Activated naive CD4-positive, alpha-beta T cell treated with anti-CD3 and anti-CD28 coated beads, Interleukin-2, amount 50 U/mL, for 16 hours (primary cell): Measurements from ENCODE around the gene IRF7.
A peak's percentile ranks its signal among the peaks of the same experiment; 100 is the strongest.

ENCODE experiments used
- DNase-seq: peaks from one replicate; pipeline ENCODE4 v3.0.0-alpha.2; 2020

Gene IRF7

DNA sequence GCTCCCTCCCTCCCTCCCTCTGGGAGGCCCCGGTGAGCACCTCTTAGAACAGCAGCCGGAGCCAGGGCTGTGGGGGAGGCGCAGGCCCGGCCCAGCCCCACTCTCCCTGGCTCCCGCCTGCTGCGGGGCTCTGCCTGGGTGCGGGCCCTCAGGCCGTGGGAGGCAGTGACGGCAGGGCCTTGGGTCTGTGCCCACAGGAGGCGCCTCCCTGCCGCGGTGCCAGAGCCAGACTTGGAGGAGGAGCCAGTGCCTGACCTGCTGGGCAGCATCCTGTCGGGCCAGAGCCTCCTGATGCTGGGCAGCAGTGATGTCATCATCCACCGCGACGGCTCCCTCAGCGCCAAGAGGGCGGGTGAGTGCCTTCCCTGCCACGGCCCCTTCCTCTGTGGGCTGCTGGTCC, 9.5 kb downstream of the IRF7 start:
- no peak for DNase-seq

GRCh38 chr11:605286-606129, 10.2 kb downstream of the IRF7 start:
- DNase-seq = no peak

DNA sequence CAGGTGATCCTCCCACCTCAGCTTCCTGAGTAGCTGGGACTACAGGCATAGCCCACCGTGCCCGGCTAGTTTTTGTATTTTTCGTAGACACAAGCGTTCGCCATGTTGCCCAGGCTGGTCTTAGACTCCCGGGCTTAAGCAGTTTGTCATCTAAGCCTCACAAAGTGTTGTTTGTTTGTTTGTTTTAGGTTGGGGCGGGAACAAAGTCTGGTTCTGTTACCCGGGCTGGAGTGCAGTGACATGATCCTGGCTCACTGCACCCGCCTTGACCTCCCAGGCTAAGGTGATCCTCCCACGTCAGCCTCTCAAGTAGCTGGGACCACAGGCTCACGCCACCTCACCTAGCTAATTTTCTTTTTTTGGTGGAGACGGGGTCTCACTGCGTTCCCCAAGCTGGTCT, 12.6 kb downstream of the IRF7 start:
- DNase-seq = no peak

DNA sequence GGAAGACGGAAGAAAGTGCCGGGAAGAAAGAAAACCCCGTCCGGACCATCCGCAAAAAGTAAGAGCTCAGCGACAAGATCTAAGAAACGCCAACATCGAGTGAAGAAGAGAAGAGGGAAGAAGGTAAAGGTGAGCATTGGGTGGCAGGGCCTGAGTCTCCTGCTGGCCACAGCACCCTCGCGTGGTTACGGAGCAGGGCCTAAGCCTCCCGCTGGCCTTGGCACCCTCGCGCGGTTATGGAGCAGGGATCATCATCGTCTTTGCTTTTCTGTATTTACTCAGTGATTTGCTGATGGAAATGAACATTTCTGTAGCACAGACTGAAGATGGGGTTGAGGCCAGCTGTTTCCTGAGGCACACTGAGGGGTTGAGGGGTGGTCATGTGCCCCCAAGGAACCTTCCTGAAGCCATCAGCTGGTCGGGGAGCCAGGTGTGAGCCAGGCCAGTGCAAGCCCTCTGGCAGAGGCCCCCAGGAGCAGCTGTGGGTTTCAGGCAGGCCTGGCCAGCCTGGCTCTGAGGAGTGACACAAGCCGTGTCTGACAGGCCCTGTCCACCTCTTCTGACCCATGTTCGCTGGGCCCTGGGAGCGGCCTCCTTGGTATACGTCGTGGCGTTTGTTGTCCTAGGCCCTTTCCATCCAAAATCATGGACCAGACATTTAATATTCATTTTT, 14.0 kb downstream of the IRF7 start:
- DNase-seq = no peak

DNA sequence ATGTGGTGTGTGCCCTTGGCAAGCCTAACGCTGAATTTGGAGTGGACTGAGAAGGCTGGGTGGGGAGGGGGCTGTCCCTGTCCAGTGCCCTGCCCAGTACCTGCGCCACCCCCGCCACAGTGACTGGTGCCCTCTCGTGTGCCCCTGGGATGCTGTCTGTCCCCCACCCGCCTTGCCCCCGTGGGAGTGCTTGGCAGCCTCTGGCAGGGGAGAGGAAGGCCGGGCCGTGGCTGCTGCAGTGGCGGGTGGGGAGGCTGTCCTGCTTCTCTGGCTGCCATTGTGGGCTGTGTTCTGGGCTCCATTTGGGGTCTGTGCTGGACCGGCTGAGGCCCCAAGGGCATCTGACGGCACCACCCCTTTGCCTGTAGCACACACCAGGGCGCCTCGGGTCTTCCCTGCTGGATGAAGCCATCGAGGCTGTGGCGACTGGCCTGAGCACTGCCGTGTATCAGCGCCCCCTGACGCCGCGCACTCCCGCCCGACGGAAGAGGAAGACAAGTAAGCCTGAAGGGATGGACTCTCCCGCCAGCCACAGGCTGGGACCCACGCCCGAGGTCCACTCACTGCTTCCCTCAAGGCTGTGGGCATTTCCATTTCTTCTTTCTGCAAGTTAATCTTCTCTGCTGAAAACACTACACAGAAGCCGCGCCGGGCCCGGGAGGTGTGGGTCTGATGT, 17.6 kb downstream of the IRF7 start:
- DNase-seq = no peak

- no peak for DNase-seq
Measured at GRCh38 chr11:597166-597725, 18.5 kb downstream of the IRF7 start.

- no peak for DNase-seq
Measured at GRCh38 chr11:596374-596773, 19.4 kb downstream of the IRF7 start.

DNA sequence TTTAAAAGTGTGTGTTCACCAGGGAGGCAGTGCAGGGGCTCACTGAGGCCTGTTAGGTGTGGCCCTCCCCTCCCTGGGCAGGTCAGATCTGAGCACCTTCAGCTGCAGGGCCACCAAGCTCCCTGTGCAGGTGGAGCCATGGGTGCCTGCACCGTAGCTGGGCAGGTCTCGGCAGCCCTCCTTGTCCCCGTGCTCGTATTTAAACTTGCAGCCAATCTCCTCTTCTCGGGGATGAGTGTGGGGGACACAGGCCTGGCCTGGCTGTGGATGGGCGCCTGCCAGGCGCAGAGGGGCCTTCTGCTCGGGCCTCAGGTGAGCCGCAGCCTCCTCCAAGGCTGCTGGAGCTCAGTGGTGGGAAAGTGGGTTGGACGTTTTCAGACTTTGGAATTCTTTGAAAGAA, 20.4 kb downstream of the IRF7 start:
- no peak for DNase-seq

- no peak for DNase-seq
Measured at GRCh38 chr11:593347-593746, 22.4 kb downstream of the IRF7 start.

DNA sequence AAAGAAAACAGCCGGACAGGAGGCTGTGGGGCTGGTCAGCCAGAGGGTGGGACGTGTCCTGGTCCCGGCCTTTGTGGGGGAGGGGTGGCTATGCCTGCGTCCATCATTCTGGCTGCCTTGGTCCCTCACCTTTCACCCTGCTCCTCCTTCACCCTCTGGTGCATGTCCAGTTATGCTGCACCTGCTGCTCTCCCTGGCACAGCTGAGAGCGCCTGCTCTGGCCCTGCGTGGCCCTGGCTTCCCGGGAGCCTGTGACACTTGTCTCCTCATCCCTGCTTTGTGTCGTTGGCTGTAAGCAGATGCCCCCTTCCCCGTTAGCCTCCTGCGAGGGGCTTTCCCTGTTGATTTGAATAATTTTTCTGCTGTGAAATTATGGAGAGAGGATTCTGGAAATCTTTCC, 22.8 kb downstream of the IRF7 start:
- no peak for DNase-seq

DNA sequence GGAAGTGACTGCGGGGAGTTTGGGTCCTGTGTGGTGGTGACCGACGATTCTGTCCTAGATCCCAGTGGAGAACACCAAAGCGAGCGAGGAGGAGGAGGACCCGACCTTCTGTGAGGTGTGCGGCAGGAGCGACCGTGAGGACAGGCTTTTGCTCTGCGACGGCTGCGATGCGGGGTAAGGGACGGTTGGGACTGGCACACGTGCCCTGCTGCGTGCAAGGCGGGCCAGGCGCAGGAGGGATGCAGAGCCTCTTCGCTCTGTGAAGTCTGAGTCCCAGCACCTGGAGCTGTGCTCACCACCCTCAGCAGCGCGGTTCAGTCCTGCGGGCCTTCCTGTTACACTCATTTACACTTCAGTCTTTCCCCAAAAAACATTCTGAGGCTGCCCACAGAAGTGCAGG, 23.2 kb downstream of the IRF7 start:
- no peak for DNase-seq

DNA sequence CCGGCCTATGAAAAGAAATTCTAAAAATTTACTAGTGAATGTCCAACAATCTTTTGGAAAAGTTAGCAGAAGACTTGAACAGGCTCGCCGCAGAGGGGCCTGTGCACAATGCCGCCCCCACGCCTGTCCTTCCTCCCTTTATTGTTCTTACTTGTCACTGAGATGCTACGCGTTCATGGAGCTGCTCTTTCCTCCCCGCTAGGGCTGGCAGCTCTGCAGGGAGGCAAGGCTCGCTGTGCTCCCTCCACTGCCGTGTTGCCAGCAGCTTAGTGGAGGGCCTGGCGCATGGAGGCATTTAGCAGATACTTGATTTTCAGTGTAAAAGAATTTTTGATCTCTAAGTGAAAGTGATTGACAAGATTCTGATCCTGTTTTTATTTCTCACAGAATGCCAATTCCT, 24.8 kb downstream of the IRF7 start:
- no peak for DNase-seq

- no peak for DNase-seq
Measured at GRCh38 chr11:589798-590197, 26.0 kb downstream of the IRF7 start.

DNA sequence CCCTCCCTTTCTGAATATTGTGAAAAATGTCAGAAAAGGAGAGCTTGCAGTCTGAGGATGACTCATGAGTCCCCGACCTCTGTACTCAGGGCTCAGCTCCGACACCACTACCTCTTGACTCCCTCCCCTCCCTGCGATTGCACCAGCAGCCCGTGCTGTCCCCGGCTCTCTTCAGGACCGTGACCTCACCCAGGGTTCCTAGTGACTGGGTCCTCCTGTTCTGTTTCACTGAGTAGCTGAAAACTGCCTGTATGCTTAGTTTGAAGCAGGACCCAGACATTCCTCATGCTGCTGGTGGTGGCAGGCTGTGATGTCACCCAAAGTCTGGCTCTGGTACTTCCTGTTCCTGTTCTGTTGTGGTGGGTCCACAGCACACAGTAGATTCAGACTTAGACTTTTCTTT, 27.8 kb downstream of the IRF7 start:
- DNase-seq = peak; percentile 74

GRCh38 chr11:587546-587945, 28.2 kb downstream of the IRF7 start:
- DNase-seq = no peak

- no peak for DNase-seq
Measured at GRCh38 chr11:586376-587316, 29.1 kb downstream of the IRF7 start.

DNA sequence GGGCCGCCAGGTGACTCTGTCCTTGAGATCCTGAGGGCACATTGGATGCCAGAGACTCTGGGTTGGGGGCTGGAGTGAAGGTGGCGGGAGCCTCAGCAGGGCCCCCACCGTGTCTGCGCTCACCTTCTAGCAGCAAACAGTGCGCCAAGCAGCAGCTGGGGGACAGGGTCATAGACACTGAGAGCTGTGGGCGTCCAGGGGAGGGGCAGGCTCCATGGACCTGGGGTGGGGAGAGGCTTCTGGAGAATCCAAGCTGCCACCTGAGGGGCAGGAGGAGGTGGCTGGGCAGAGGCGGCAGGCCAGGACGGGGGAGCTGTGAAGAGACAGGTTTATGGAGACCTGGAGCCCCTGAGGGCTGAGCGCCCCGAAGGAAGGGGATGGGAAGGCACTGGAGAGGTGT, 31.5 kb downstream of the IRF7 start:
- no peak for DNase-seq

GRCh38 chr11:581752-582151, 34.0 kb downstream of the IRF7 start:
- no peak for DNase-seq

GRCh38 chr11:581342-581741, 34.4 kb downstream of the IRF7 start:
- DNase-seq = no peak

DNA sequence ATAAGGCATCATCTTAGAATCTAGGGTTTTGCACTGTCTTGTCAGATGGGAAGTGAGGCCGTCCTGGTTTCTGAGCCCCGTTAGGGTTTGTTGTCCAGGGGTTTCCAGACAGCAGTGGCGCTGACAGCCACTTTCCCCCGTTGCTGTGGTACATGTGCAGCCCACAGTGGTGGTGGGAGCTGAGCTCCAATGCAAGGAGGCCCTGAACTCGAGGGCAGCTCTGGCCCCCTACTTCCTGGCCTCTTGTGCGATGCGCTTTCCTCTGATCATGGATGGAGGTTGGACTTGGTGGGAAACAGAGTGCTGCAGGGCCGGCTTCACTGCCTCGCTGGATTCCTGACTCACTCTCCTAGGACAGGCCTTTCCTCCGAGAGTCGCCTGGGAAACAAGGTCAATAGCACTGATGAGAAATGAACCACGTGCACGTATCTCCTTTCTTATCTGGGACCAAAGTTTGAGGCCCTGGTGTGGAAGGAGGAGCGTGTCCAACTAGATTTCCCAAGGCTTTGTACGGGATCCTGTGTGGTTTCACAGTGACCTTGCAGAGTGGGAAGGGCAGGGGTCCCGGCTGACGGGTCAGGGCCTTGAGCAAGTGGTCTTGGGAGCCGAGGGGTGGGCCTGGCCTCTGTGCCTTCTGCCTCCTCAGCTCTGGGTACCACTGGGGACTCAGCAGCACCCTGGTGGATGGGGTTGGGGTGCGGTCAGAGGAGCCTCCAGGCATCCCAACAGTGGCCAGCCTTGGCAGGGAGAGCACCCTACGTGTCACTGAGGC, 35.7 kb downstream of the IRF7 start:
- DNase-seq = no peak

DNA sequence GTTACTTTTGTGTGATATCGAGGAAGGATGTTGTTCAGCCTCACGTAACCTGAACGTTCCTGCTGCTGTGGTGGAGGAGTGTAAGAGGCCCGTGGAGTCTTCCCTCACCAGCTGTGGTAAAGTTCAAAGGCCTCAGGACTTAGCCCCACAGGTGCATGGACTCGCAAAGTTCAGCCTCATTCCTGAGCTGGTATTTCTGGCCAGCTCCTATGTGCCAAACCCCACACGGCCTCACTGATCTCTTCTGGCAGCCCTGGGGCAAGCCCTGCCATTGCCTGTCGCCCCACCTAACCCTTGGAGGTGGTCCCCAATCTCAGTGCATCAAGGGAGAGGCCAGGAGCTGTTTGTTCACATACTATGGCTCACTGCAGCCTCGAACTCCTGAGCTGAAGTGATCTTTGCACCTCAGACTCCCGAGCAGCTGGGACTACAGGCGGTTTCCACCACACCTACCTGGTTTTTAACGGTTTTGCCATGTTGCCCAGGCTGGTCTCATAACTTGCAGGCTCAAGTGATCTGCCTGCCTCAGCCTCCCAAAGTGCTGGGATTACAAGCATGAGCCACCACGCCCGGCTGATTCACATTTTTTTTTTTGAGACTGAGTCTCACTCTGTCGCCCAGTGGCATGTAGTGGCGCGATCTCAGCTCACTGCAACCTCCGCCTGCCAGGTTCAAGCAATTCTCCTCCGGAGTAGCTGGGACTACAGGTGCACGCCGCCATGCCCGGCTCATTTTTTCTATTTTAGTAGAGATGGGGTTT, 37.3 kb downstream of the IRF7 start:
- DNase-seq = no peak
